Peyer's patch (tissue), 4 donors: ENCODE data around the gene HS2ST1.

ENCODE experiments used
- CTCF ChIP-seq, 6 experiments: fragments of 450-650 bp in 4 of 6; fragments of 200-600 bp in 2 of 6; sonication (generic) in 1 of 6; IDR thresholded peaks; one replicate each; pipeline ENCODE4 v1.5.1; 2017 to 2019; ENCODE audit warnings: antibody characterized with exemption in 6 of 6, mild to moderate bottlenecking in 3 of 6, moderate library complexity in 1 of 6
- POLR2A ChIP-seq, 2 donors: fragments of 450-650 bp; IDR thresholded peaks; one replicate each; pipeline ENCODE4 v1.5.1; 2017; ENCODE audit warnings: antibody characterized with exemption in 2 of 2, mild to moderate bottlenecking in 2 of 2, moderate library complexity in 2 of 2

GRCh38 chr1:87048237-87048636 is 133.8 kb downstream of the HS2ST1 start:
- TF ChIP-seq CTCF (IDR thresholded peaks at IDR 0.05): no peak
- TF ChIP-seq POLR2A (IDR thresholded peaks at IDR 0.05): no peak
